DMS153 treated with DMSO at 0.1 percent for 48 hours (cell line): ENCODE results near the gene ZFYVE21.

Experiments
- DNase-seq: peaks from one replicate; lab custom pipeline; 2025; ENCODE audit not compliant: unreplicated experiment; lab: John Stamatoyannopoulos, UW

ZFYVE21 gene

DNA sequence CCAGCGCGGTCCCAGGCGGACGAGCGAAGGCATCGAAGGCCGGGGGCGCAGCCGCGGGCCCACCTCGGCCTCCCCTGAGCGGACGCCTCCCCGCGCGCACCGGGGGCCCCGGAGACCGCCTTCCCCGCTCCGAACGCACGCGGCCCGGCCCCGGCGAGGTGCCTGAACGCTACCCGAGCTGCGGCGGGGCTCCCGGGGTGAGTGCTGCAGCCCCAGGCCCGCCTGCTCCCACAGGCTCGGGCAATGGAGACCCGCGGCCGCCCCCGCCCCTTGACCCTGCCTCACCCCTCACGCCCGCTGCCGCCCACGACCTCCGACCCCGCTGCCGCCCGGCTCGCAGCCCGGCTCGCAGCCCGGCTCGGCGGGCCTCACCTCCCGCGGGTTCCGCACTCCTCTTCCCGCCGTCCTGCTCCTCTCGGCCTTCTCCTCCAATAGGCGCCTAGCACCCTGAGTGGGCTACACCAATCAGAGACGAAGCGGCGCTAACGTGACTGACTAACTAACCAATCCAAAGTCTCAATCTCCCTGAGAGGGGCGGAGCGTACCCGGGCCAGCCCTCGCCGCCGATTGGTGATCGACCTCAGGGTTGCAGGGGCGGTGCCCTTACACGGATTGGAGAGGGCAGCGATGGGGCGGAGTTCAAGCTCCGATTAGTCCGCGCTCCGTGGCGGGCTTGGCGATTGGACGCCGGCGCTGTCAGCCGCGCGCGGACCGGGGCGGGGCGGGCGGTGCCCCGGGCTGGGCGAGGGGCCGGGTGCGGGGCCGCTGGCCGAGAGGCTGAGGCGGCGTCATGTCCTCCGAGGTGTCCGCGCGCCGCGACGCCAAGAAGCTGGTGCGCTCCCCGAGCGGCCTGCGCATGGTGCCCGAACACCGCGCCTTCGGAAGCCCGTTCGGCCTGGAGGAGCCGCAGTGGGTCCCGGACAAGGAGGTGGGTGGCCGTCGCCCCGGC, at the start of gene ZFYVE21, which contains the start of gene XRCC3:
TSS of gene ZFYVE21 (plus strand) at position 759 of the 949 bp plus-strand sequence. CDS start at position 791, 32 bp downstream.
TSS of gene XRCC3 (minus strand) at position 400 of the 949 bp plus-strand sequence. CDS start 4,364 bp downstream, outside the sequence.
- DNase-seq = peak; percentile 83

GRCh38 chr14:103667671-103668070, 47.9 kb upstream of the ZFYVE21 start:
- DNase-seq = no peak

DNA sequence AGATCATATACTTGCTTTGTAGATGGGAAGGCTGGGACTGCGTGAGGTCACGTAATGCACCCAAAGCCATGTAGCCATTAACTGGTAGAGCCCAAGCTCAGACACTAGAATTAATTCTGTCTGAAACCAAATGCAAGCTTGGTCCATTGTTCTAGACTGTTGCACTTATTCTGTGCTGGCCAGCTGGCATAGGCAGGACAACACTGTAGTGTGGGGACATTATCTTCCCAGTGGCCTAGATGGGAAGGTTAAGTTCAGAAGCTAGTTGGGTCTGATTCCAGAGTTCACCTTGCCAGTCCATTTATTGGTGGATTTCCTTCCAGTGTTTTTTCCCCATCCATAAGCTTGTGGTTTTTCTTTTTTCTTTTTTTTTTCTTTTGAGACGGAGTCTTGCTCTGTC, 47.5 kb upstream of the ZFYVE21 start:
- no peak for DNase-seq

DNA sequence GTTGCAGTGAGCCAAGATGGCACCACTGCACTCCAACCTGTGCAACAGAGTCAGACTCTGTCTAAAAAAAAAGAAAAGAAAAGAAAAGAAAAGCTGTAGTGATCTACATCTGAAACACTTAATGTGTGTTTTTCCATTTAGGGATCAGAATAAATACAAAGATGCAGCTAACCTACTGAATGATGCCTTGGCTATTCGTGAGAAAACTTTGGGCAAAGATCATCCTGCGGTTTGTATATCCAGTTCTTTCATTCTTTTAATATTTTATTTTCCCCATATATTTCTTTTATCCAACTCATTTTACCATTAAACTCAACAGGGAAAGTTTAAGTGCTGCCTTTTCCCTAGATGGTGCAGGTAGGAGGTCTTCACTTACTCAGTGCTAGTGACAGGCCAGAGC, 46.2 kb upstream of the ZFYVE21 start:
- DNase-seq = no peak

DNA sequence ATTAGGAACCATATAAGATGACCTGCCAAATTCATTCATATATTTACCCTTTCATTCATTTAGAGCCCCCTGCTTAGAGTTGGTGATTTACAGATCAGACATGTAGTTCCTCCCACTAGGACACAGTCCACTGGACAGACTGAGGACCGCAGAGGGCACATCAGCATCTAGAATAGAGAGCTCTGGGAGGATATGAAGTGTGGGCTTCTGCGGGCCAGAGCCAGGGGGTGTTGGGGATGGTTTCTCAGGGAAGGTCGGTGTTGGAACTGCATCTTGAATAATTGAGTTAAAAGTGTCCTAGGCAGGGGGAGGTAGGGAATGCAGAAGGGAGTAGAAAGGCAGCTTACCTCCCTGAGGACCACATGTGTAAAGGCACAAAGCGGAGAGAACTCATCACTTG, 43.7 kb upstream of the ZFYVE21 start:
- no peak for DNase-seq

DNA sequence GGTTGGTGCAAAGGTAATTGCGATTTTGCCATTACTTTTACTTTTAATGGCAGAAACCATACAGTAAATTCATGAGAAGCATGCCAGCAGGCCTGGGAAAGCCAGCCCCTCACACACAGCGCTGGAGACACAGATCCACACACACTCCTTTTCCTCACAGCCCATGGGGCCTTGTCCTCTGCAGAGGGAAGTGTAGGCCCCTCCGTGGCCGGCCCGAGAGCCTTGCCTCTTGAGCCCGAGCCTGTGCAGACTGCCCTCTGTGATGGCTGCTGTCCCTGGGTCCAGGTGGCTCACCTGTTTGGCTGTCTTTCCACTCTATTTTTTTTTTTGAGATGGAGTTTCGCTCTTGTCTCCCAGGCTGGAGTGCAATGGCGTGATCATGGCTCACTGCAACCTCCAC, 39.7 kb upstream of the ZFYVE21 start:
- DNase-seq = no peak

DNA sequence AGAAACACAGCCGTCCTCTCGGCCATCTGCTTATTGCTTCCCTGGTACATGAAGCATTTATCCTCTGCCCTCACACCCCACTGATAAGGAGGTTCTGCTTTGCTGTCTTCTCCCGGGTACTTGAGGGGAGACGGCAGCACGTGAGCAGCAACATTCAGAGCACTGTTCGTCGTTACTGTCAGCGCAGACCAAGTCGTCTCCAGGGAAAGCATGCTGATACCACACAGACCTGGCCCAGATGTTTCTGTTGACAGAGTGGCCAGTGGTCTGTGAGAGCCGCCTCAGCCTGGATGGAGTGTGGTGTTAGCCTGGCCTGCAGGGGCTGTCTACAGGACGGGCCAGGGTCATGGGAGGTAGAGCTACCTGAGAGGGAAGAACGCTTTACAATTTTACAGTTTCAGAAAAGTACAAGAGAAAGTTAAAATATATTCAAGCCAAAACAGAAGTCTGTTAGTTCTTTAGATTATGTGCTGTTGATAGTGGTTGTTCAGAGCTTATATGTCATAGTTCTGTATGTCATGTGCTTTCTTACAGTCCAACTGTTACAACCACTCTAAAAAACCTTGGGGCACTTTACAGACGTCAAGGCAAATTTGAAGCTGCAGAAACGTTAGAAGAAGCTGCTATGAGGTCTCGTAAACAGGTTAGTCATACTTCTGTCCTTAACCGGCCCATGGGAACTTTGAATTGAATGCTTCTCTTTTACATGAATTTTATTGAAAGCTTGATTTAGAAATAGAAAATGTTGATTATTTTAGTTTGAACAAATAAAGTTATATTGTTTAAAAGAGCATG, 38.5 kb upstream of the ZFYVE21 start:
- no peak for DNase-seq

DNA sequence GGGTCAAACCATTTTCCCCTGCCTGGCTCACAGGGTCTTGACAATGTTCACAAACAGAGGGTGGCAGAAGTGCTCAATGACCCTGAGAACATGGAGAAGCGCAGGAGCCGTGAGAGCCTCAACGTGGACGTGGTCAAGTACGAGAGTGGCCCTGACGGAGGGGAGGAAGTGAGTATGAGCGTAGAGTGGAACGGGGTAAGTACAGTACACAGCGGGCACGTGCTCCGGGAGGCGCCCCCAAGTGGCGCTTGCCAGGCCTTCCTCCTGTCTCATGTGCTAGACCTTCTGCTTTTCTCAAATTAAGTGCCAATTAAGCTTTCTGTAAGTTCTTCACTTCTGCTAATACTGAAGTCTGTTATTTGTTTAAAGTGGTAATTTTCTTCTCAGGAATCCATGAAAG, 36.3 kb upstream of the ZFYVE21 start:
- no peak for DNase-seq

DNA sequence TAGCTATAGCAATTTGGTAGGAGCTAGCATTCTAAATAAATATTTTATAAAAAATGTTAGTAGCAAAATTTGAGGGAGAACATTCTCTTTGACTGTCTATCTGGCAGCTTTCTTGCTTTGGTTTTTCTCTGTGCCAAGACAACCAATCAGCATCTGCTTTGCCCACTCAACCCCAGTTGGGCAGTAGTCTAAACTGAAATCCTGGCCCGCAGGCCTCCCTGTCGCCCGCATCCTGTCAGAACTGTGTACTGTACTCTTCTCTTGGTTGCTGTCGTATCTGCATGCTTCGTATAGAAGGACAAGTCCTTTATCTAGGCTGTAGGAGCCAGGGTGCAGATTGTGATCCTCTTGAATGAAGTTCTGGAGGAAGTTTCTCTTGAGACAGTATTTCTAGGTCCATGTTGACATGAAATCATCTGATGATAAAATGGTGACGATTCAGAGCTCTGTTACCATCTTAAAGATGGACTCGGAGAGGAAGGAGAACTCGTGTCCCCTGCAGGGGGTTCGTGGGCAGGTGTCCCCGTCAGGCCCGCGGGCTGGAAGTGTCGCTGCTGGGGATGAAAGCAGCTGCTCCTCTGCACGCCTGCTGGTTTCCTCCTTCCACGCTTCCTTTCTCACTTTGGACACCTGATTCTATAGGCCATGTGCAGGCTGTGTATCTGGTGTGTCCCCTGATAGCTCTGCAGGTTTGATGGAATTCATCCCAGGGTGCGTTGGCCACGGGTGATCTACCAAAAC, 34.9 kb upstream of the ZFYVE21 start:
- DNase-seq = no peak

DNA sequence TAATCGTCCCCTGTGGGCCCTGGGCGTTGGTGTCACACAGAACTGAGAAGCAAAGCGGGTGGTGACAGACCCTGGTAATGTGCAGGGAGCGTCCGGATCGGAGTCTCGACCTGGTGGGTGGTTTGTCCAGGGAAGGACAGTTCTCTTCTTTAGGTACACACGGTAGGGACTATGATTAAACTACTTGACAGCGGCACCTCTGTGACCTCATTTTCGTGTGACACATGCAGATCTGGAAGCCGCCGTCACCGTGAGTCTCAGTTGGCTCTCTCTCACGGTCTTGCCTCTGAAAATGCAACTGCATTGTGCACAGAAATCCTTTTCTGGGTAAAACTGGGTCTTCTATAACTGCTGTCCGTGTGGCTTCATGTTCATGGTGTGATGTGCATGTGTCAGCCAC, 32.5 kb upstream of the ZFYVE21 start:
- DNase-seq = no peak

- no peak for DNase-seq
Measured at GRCh38 chr14:103684471-103684870, 31.1 kb upstream of the ZFYVE21 start.

DNA sequence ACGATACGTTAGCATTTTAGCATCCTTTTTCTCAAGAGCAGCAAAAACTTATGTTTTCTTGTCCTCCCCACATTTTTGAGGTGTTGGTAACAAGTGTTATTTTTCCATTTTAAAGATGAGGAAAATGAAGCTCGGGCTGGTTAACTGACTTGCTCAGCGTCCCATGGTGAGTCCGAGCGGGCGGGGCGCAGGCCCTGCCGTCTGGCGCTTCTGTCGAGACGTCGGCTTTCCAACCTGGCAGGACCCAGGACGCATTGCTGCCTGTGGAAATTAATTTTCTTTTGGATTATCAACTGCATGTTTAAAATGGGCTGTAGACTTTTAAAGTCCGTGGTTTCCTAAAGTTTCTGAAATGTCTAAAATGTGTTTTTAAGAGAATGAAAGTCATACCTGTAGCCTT, 30.7 kb upstream of the ZFYVE21 start:
- DNase-seq = no peak

- DNase-seq = no peak
Measured at GRCh38 chr14:103685276-103686211, 30.1 kb upstream of the ZFYVE21 start.

- no peak for DNase-seq
Measured at GRCh38 chr14:103686831-103687485, 28.7 kb upstream of the ZFYVE21 start.

DNA sequence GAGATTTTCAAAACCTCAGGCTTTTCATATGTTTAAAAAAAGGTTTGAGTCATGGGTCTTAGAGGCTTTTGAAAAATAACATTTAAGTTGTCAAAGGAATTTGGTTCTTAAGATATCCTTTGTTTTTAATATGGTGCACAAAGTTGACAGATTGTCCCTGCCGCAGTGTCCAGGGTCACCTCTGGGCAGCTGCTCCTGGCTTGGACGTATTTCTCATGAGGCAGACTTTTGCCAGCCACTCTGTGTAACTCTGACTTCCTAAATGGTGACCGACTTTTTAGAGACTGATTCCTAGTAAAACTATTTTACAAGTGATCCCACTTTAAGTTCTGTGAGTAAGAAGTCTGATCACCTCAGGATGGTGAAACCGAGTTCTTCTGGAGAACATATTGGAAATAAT, 27.9 kb upstream of the ZFYVE21 start:
- DNase-seq = no peak

- no peak for DNase-seq
Measured at GRCh38 chr14:103688441-103688840, 27.2 kb upstream of the ZFYVE21 start.

DNA sequence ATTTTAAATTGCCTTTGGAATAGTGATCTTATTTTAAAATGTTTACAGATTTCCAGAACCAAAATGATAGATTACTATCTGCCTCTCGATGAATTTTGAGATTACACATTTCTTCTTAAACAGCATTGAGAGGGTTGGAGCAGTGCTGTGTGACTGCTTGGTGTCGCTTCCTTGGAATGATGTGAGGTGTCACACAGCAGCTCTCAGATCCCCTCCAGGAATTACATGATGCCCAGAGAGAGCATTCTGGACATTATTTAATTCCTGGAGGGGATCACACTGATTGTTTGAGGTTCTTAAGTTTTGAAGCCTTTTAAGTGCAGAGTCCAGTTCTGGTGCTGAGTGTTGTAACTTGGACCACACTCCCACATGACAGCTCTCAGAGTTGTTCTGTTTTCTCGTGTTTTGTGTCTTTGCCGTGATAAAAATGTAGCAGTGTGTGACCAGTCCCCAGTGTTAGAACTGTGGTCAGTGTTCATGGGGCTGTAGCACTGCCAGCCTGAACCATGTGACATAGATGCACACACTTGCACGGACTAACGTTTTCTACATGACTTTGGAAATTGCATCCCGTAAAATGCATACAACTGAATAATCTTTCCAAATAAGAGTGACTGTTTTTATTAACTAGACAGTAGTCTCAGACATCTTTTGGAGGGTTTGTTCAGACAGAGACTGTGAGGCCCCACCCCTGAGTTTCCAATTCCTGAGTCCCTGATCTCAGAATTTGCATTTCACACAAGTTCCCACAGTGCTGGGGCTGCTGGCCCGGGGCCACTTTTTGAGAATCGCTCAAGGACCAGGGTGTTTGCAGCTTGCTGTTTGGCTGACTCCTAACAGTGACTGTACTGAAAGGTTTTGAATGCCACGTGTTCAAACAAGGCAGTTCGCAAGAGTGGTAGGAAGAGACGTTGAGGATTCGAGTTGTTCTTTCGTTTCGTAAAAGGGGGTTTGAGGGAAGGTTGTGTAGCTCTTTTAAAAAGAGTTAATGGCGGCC, 26.4 kb upstream of the ZFYVE21 start:
- no peak for DNase-seq

DNA sequence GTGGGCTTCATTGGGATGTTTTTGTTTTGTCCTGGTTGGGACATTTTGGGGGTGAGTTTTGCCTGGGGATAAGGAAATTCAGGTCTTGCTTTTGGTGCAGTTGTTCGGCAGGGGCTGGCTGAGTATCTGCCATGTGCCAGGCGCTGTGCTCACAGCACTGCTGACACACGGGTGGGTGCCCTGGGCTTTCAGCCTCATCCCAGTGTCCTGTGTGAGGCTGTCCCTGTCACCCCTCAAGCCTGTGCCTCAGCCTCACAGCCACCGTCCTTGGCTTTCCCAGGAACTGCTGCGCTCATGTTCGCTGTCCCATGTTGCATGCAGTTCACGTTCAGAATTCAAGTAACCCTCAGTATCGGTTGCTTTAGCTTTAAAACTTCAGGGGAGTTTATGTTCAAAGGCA, 25.3 kb upstream of the ZFYVE21 start:
- DNase-seq = no peak
